PFSK-1 (cell line): ENCODE results near the gene GPR132.

Experiments
- FOXP2 ChIP-seq: optimal IDR thresholded peaks from 2 replicates; pipeline ENCODE3; 2011; ENCODE audit warnings: borderline replicate concordance, control low read depth, inconsistent platforms; ENCODE audit not compliant: insufficient read depth; ENCODE audit errors: extremely low read length, extremely low read depth
- POLR2AphosphoS5 ChIP-seq: IDR thresholded peaks from 2 replicates; pipeline ENCODE4 v1.6.1; 2012; ENCODE audit warnings: low read depth, mild to moderate bottlenecking, control low read depth, low read length, moderate library complexity
- SIN3A ChIP-seq: IDR thresholded peaks from 2 replicates; pipeline ENCODE4 v1.6.1; 2012; ENCODE audit warnings: mild to moderate bottlenecking, low read length, moderate library complexity, borderline replicate concordance; ENCODE audit not compliant: insufficient read depth
- TAF1 ChIP-seq: IDR thresholded peaks from 2 replicates; pipeline ENCODE4 v1.6.1; 2012; ENCODE audit warnings: low read length, control low read depth, borderline replicate concordance; ENCODE audit not compliant: insufficient read depth
- TF ChIP-seq, protein P1 (sequence below), 2 experiments: IDR thresholded peaks; 2 replicates each; pipeline versions ENCODE4 v1.6.1 to v1.8.0; 2011 to 2012; ENCODE audit warnings: low read depth in 2 of 2, low read length in 2 of 2, control low read depth in 1 of 2, inconsistent platforms in 1 of 2, mild to moderate bottlenecking in 1 of 2, moderate library complexity in 1 of 2; ENCODE audit not compliant: insufficient read depth in 1 of 2

- TF ChIP-seq POLR2AphosphoS5 (no peak), TAF1 (no peak), SIN3A (no peak), FOXP2 (no peak)
- TF ChIP-seq, protein P1, sequence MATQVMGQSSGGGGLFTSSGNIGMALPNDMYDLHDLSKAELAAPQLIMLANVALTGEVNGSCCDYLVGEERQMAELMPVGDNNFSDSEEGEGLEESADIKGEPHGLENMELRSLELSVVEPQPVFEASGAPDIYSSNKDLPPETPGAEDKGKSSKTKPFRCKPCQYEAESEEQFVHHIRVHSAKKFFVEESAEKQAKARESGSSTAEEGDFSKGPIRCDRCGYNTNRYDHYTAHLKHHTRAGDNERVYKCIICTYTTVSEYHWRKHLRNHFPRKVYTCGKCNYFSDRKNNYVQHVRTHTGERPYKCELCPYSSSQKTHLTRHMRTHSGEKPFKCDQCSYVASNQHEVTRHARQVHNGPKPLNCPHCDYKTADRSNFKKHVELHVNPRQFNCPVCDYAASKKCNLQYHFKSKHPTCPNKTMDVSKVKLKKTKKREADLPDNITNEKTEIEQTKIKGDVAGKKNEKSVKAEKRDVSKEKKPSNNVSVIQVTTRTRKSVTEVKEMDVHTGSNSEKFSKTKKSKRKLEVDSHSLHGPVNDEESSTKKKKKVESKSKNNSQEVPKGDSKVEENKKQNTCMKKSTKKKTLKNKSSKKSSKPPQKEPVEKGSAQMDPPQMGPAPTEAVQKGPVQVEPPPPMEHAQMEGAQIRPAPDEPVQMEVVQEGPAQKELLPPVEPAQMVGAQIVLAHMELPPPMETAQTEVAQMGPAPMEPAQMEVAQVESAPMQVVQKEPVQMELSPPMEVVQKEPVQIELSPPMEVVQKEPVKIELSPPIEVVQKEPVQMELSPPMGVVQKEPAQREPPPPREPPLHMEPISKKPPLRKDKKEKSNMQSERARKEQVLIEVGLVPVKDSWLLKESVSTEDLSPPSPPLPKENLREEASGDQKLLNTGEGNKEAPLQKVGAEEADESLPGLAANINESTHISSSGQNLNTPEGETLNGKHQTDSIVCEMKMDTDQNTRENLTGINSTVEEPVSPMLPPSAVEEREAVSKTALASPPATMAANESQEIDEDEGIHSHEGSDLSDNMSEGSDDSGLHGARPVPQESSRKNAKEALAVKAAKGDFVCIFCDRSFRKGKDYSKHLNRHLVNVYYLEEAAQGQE (IDR thresholded peaks at IDR 0.05; ENCODE audit: insufficient read depth in 1 of 2, low read depth in 2 of 2, low read length in 2 of 2): no peak
Measured at GRCh38 chr14:105063056-105063455, 2.2 kb downstream of the GPR132 start.
